ENCODE measurements around the gene ATP10A.

ATP10A gene

DNA sequence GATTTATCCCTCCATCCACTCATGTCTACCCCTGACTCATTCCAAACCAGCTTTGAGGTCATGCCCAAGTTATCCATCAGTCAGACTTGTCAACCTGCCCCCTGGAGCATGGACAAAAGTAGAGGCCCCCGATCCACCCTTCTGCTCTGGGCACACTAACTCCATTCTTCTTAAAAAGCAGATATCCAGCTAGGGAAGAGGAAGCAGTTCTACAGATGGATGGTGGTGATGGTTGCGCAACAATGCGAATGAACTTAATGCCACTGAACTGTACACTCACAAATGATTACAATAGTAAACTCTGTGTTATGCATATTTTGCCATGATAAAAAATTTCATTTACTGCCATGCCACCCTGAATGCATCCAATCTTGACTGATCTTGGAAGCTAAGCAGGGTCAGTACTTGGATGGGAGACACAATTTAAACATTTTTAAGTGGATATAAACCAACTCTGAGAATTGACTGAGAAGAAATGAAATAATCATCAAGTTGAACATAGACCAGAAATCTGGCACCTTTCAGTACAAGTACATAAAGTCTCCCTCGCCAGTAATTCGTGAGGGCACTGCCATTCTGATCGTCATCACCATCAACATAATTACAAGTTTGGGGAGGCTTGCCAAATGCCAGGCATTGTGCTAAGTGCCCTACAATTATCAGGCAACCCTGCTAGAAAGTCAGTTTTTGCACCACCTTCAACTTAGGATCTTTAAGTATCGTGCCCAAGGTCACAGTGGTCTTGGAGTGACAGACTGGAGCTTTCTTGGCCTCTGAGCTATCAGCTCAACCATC is 124.8 kb downstream of the ATP10A start:
- DNase-seq, result no peak

DNA sequence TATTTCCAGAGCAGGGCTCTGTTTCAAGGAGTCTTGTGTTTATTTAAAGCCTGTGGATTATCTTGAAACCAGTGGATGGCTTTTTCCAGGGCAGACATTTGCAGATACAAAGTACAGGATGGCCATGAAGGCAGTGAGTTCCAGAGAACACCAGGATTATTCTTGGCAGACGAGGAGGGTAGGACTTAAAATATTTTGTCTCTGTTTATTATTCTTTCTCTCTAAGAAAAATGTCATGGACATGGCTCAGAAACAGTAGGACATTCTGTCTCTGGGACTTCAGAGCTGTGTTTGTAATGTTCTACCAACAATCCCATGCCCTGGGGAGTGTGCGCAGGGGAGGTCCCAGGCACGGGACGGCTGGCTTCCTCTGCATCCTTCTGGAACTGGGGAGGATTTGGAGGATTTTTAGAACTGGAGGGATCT is 125.9 kb downstream of the ATP10A start:
- DNase-seq, result no peak

DNA sequence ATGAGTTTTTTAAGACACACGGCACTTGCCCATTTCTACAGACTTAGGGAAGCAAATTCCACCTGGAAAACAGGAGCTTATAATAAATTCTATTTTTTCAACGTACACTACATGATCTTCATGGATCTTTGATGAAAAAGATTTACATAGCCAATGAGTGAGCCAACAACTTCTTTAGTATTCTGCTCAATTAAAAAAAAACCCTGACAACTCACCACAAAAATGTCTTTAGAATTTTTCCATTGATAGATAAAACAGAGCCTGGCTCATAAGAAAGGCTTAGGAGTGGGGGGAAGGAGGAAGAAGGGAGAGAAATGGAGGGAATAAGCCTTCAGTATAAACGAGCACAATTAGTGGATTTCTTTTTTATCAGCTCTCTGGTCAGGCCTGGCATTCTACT is 126.7 kb downstream of the ATP10A start:
- DNase-seq, result no peak

- no peak for DNase-seq
These were observed 127.4 kb downstream of the ATP10A start for GRCh38 chr15:25735550-25736384.

DNA sequence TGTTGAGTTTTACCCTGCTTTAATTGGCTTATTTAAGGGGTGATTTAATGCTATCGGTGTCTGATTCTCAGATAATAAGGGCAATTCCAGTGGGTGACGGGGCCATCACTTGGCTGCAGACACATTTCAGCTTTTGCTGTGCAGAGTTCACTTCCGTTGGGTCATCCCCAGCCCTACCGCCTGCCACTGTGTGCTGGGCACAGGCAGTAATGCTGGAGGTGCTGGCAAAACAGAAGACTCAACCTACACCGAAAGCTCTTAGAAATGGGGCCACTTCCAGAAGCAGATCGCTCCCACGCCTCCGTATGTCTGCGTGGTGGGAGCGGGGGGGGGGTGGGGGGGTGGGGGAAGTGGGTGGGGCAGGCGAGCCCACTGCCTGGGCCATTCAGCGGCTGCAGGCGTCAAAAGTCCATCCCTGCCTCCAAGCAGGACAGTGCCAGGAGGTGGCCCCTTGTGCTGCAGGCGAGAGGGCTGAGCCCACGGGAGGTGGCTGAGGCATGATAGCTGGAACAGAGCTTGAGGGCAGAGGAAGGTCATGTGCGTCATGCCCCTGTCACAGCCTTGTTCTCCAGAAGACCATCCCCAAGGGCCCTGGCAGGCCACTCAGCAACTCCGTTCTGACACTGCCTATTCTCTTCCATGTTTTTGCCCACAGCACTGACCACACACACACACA is 128.3 kb downstream of the ATP10A start:
- no peak for DNase-seq

DNA sequence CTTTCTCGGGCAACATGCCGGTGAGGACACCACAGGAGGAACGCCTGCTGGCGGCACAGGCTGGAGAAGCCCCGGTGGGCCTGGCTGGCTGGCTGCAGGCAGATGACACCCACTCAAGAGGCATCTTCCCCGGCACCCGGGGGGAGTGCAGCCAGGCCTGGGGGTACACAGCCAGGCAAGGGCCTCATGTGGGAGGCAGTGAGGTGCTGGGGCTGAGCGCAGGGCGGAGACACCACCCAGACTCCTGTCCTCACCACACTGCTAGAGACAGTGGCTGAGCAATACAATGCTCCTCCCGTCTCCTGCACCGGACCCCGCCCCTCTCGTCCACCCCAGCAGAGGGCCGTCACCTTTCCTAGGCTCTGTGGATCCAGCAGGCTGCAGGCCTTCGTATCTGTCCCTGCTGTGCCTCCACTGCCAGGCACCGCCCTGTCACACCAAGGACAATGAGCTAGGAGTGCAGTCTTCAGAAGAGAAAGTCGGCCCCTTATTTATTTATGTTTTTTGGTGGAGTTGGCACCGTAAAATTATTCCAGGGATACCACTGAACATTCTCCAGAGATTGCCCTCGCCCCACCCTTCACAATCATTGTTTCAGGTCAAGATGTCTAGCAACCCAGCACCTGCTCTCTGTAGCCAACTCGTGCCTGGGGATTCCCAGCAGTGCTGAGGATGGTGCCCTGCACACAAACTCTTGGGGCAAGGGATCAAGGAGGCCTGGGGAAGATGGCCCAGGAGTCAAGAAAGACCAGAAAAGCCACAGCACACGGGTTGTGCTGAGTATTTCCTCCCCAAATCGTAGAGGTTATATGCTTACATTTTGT is 129.1 kb downstream of the ATP10A start:
- no peak for DNase-seq

GRCh38 chr15:25733036-25733855 is 129.9 kb downstream of the ATP10A start:
- no peak for DNase-seq

GRCh38 chr15:25732191-25732590 is 130.9 kb downstream of the ATP10A start:
- DNase-seq, result no peak

DNA sequence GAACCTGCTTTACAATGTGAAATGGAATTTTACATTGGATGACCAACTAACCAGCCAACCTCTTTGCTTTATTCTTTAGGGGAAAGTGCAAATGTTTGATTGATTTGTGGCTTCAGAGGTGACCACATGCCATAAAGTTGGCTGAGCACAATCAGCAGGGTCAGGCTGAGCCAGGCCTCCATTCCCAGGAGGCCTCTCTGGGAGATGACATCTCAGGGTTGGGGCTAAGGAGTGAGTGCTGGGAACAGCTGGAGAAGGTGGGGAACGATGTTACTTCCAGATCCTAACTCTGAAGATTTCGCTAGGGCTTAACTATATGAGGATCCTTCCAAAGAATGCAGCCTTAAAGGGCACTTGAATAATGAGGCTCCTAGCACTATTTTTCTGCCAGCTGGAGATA is 131.7 kb downstream of the ATP10A start:
- DNase-seq, result no peak

DNA sequence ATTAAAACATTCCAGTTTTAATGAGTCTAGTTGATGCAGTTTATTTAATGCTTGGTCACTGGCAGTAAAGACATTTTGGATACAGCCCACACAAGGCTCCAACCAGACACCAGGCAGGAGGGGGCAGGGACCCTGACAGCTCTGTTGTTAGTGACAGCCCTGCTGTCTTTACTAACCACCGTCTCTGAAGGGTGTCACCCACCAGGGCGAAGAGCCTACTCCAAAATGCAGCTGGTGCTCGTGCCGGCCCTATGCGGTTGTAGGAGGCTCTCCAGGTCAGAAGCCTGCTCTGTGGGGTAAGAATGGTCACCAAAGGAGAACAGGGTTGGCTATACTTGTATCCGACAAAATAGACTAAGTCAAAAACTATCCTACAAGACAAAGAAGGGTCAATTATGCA is 132.2 kb downstream of the ATP10A start:
- no peak for DNase-seq

GRCh38 chr15:25728816-25729215 is 134.3 kb downstream of the ATP10A start:
- no peak for DNase-seq

- DNase-seq, result no peak
These were observed 135.1 kb downstream of the ATP10A start for GRCh38 chr15:25727867-25728600.

DNA sequence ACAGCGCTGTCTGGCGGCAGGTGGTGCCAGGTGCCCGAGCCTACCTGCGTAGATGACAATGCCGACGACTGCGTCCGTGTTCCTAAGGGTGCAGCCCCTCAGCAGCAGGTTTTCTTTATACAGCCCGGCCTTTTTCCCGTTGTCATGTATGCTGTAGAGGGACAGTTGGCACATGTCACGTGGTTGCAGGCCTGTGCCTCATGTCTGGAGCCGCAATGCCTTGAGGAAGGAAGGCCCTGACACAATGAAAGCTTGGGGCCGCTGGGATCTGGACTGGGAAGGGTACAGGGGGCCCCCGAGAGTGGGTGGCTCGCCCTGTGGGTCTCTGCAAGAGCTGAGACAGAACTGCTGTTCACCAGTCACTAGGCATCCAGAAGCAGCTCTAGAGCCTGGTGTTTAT is 136.0 kb downstream of the ATP10A start:
- DNase-seq, result no peak

DNA sequence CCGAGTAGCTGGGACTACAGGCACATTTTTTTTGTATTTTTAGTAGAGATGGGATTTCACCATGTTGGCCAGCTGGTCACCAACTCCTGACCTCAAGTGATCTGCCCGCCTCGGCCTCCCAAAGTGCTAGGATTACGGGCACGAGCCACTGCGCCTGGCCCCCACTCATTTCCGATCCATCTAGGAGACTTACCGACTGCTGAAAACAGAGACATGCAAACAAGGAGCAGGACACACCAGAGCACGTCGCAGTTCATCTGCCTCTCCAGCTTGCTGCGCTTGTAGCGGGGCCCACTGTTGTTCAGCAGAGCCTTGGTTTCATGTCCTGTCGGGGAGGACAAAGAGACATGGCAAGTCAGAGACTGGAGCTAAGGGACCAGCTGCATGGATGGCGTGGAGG is 137.4 kb downstream of the ATP10A start:
- DNase-seq, result no peak

DNA sequence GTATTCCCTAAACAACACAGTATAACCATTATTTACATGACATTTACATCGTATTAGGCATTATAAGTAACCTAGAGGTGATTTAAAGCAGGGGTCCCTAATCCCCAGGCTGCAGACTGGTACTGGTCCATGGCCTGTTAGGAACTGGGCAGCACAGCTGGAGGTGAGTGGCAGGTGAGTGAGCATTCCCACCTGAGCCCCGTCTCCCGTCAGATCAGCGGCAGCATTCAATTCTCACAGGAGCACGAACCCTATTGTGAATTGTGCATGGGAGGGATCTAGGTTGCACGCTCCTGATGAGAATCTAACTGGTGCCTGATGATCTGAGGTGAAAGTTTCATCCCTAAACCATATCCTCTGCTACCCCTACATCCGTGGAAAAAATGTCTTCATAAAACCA is 138.2 kb downstream of the ATP10A start:
- DNase-seq, result no peak

DNA sequence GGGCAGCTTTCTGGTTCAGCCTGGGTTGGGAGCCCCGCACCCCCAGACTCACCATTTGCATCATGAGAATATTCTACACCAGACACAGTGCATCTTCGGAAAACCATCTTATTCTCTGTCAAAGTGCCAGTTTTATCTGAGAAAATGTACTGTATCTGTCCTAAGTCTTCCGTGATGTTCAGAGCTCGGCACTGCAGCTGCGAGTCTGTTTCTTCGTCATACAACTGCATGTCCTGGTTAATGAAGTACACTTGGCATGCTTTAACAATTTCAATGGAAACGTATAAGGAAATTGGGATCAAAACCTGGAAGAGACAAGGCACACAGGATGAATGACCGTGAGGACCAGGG is 141.5 kb downstream of the ATP10A start:
- DNase-seq, result no peak

GRCh38 chr15:25719101-25719985 is 143.8 kb downstream of the ATP10A start:
- no peak for DNase-seq

GRCh38 chr15:25718597-25718996 is 144.5 kb downstream of the ATP10A start:
- no peak for DNase-seq

GRCh38 chr15:25718169-25718536 is 145.0 kb downstream of the ATP10A start:
- no peak for DNase-seq
